H1 (cell line): Measurements from ENCODE around the gene PHF14. TPM values are rescaled to one million over a fixed set of nuclear protein-coding genes. Genes with fewer than 3 reads are reported as not detected.

ENCODE experiments used
- CTCF ChIA-PET: fragments of 300-600 bp; sonication (Branson Sonifier 250); formaldehyde crosslinking; loops from one replicate; lab custom pipeline; 2021; ENCODE audit not compliant: partially characterized antibody; lab: Charles Lee
- POLR2A ChIA-PET: fragments of 300-600 bp; sonication (Branson Sonifier 250); formaldehyde crosslinking; loops from one replicate; lab custom pipeline; 2021; ENCODE audit warnings: inconsistent platforms; ENCODE audit not compliant: partially characterized antibody; lab: Charles Lee
- DNase-seq, 2 experiments: peaks; one replicate each; pipeline versions ENCODE4 v3.0.0 to v3.0.0-alpha.2; 2010 to 2022; ENCODE audit warnings: low spot score in 2 of 2, low read depth in 1 of 2, mixed read lengths in 1 of 2
- FAIRE-seq: peaks from 2 replicates; lab custom pipeline; 2011; peaks lifted over from hg19 to GRCh38; lab: Jason Lieb, UNC
- H2AFZ ChIP-seq: 2 replicates; pipeline ENCODE4 v1.8.1; 2012; ENCODE audit warnings: low read length, inconsistent platforms
- H2AK5ac ChIP-seq: 2 replicates; pipeline ENCODE4 v1.6.1; 2013; ENCODE audit warnings: low read depth, low read length
- H2BK120ac ChIP-seq: replicated peaks from 2 replicates; pipeline ENCODE3; 2013; ENCODE audit warnings: low read depth, low read length, inconsistent platforms
- H2BK12ac ChIP-seq: 2 replicates; pipeline ENCODE4 v1.6.1; 2013; ENCODE audit warnings: low read depth, low read length
- H2BK15ac ChIP-seq: 2 replicates; pipeline ENCODE4 v1.6.1; 2013; ENCODE audit warnings: low read length
- H2BK20ac ChIP-seq: 2 replicates; pipeline ENCODE4 v1.6.1; 2013; ENCODE audit warnings: low read length
- H2BK5ac ChIP-seq: 2 replicates; pipeline ENCODE4 v1.6.1; 2013; ENCODE audit warnings: low read depth, low read length
- H3K14ac ChIP-seq: 2 replicates; pipeline ENCODE4 v1.6.1; 2013; ENCODE audit warnings: inconsistent platforms; ENCODE audit not compliant: insufficient read length
- H3K18ac ChIP-seq: 2 replicates; pipeline ENCODE4 v1.6.1; 2013; ENCODE audit warnings: low read length; ENCODE audit errors: extremely low read depth
- H3K23ac ChIP-seq: 2 replicates; pipeline ENCODE4 v1.6.1; 2013; ENCODE audit warnings: inconsistent platforms; ENCODE audit not compliant: insufficient read length
- H3K23me2 ChIP-seq: 2 replicates; pipeline ENCODE4 v1.6.1; 2013; ENCODE audit warnings: low read depth, low read length
- H3K27ac ChIP-seq: 2 replicates; pipeline ENCODE4 v1.6.1; 2011; ENCODE audit warnings: low read depth, low read length, inconsistent platforms
- H3K27me3 ChIP-seq, 4 experiments: replicated peaks in 1 of 4; 1 replicate in 1 of 4; 2 replicates in 3 of 4; pipeline versions ENCODE4 v1.6.1 to v1.8.1; 2011 to 2013; ENCODE audit warnings: low read length in 3 of 4, mild to moderate bottlenecking in 3 of 4, inconsistent platforms in 2 of 4, mixed read lengths in 2 of 4, moderate library complexity in 1 of 4; ENCODE audit not compliant: control insufficient read depth in 3 of 4, insufficient read depth in 3 of 4; ENCODE audit errors: extremely low read depth in 1 of 4
- H3K36me3 ChIP-seq, 4 experiments: 2 replicates each; pipeline versions ENCODE4 v1.6.1 to v1.8.1; 2011 to 2013; ENCODE audit warnings: mild to moderate bottlenecking in 4 of 4, low read length in 3 of 4, moderate library complexity in 2 of 4, control low read depth in 1 of 4, inconsistent platforms in 1 of 4; ENCODE audit not compliant: insufficient read depth in 4 of 4, control insufficient read depth in 2 of 4
- H3K4ac ChIP-seq: replicated peaks from 2 replicates; pipeline ENCODE3; 2013; ENCODE audit warnings: low read length, low read depth, mixed read lengths, inconsistent platforms; ENCODE audit not compliant: insufficient read length
- H3K4me1 ChIP-seq, 4 experiments: replicated peaks in 1 of 4; 1 replicate in 1 of 4; 2 replicates in 3 of 4; pipeline versions ENCODE4 v1.6.1 to v1.8.1; 2011 to 2013; ENCODE audit warnings: low read length in 3 of 4, inconsistent platforms in 2 of 4, mixed read lengths in 1 of 4; ENCODE audit not compliant: insufficient read depth in 4 of 4, control insufficient read depth in 3 of 4
- H3K4me2 ChIP-seq, 2 experiments: 2 replicates each; pipeline versions ENCODE4 v1.6.1 to v1.8.1; 2011 to 2013; ENCODE audit warnings: low read depth in 2 of 2, low read length in 2 of 2, control low read depth in 1 of 2, inconsistent platforms in 1 of 2, mild to moderate bottlenecking in 1 of 2; ENCODE audit not compliant: insufficient read depth in 1 of 2
- H3K4me3 ChIP-seq, 4 experiments: fragments of 200-600, 300-600 bp in 1 of 4; sonication (generic), shearing (Covaris generic), sonication (Bioruptor Twin) in 1 of 4; 2 replicates each; pipeline versions ENCODE4 v1.5.1 to v1.8.1; 2011 to 2016; ENCODE audit warnings: low read length in 4 of 4, low read depth in 3 of 4, control low read depth in 2 of 4, inconsistent platforms in 2 of 4, mild to moderate bottlenecking in 2 of 4, mixed read lengths in 1 of 4, moderate library complexity in 1 of 4; ENCODE audit not compliant: insufficient read depth in 2 of 4; ENCODE audit errors: extremely low read depth in 1 of 4
- H3K56ac ChIP-seq: replicated peaks from 2 replicates; pipeline ENCODE3; 2013; ENCODE audit warnings: low read depth, mild to moderate bottlenecking, mixed read lengths, low read length, inconsistent platforms; ENCODE audit not compliant: insufficient read length
- H3K79me1 ChIP-seq: 2 replicates; pipeline ENCODE4 v1.6.1; 2013; ENCODE audit warnings: low read depth, low read length, control low read depth
- H3K79me2 ChIP-seq, 2 experiments: 2 replicates each; pipeline versions ENCODE4 v1.6.1 to v1.8.1; 2012 to 2013; ENCODE audit warnings: low read length in 2 of 2, mild to moderate bottlenecking in 2 of 2, inconsistent platforms in 1 of 2; ENCODE audit not compliant: insufficient read depth in 2 of 2, control insufficient read depth in 1 of 2
- H3K9ac ChIP-seq, 4 experiments: replicated peaks in 1 of 4; 1 replicate in 1 of 4; 2 replicates in 3 of 4; pipeline versions ENCODE4 v1.6.1 to v1.8.1; 2011 to 2013; ENCODE audit warnings: low read depth in 3 of 4, low read length in 3 of 4, control low read depth in 2 of 4, mild to moderate bottlenecking in 2 of 4, moderate library complexity in 2 of 4, inconsistent platforms in 1 of 4; ENCODE audit errors: extremely low read depth in 1 of 4
- H3K9me3 ChIP-seq, 2 experiments: 2 replicates each; pipeline versions ENCODE4 v1.6.1 to v1.8.1; 2012 to 2013; ENCODE audit warnings: mild to moderate bottlenecking in 2 of 2, moderate library complexity in 2 of 2, control low read depth in 1 of 2, inconsistent platforms in 1 of 2, low read depth in 1 of 2, low read length in 1 of 2, mixed read lengths in 1 of 2; ENCODE audit not compliant: insufficient read depth in 2 of 2
- H4K20me1 ChIP-seq, 2 experiments: replicated peaks in 1 of 2; 2 replicates each; pipeline versions ENCODE3 to v1.8.1; 2011 to 2013; ENCODE audit warnings: inconsistent platforms in 2 of 2, low read length in 2 of 2, mild to moderate bottlenecking in 1 of 2; ENCODE audit not compliant: insufficient read depth in 2 of 2, control insufficient read depth in 1 of 2
- H4K5ac ChIP-seq: 2 replicates; pipeline ENCODE4 v1.6.1; 2013; ENCODE audit warnings: low read length, low read depth, mixed read lengths, inconsistent platforms; ENCODE audit not compliant: insufficient read length
- H4K8ac ChIP-seq: 2 replicates; pipeline ENCODE4 v1.8.0; 2013; ENCODE audit warnings: mild to moderate bottlenecking, moderate library complexity, low read length, inconsistent platforms; ENCODE audit not compliant: insufficient read depth; ENCODE audit errors: extremely low read depth
- H4K91ac ChIP-seq: replicated peaks from 2 replicates; pipeline ENCODE3; 2013; ENCODE audit warnings: low read length, mixed read lengths, inconsistent platforms; ENCODE audit not compliant: insufficient read length
- ATF2 ChIP-seq: IDR thresholded peaks from 2 replicates; pipeline ENCODE4 v1.6.1; 2012; ENCODE audit warnings: low read length, inconsistent platforms
- BCL11A ChIP-seq, 2 experiments: IDR thresholded peaks; one replicate each; pipeline ENCODE4 v1.6.1; 2011; ENCODE audit warnings: low read depth in 2 of 2, low read length in 2 of 2, mild to moderate bottlenecking in 2 of 2
- BRCA1 ChIP-seq: IDR thresholded peaks from 2 replicates; pipeline ENCODE4 v1.6.1; 2012; ENCODE audit warnings: low read depth, low read length, improper control_type of control experiment
- GTF2F1 ChIP-seq: IDR thresholded peaks from 2 replicates; pipeline ENCODE4 v1.6.1; 2012; ENCODE audit warnings: low read depth, low read length, improper control_type of control experiment, borderline replicate concordance
- JUND ChIP-seq: IDR thresholded peaks from 2 replicates; pipeline ENCODE4 v1.6.1; 2011; ENCODE audit warnings: mild to moderate bottlenecking, improper control_type of control experiment, low read length
- KDM1A ChIP-seq: fragments of 200-600, 300-600 bp; sonication (generic); IDR thresholded peaks from 2 replicates; pipeline ENCODE4 v1.7.1; 2016; ENCODE audit warnings: mild to moderate bottlenecking, low read length, borderline replicate concordance
- PHF8 ChIP-seq: fragments of 200-600 bp; sonication (generic); conservative IDR thresholded peaks from 2 replicates; pipeline ENCODE4 v1.7.1; 2012; ENCODE audit warnings: low read depth, mild to moderate bottlenecking, inconsistent platforms, low read length, moderate library complexity
- POLR2A ChIP-seq, 2 experiments: IDR thresholded peaks; 1 replicate in 1 of 2; 2 replicates in 1 of 2; pipeline ENCODE4 v1.6.1; 2011; ENCODE audit warnings: low read depth in 2 of 2, low read length in 2 of 2, mild to moderate bottlenecking in 2 of 2; ENCODE audit errors: control extremely low read depth in 1 of 2
- POU5F1 ChIP-seq: IDR thresholded peaks from 2 replicates; pipeline ENCODE4 v1.6.1; 2011; ENCODE audit warnings: low read depth, mild to moderate bottlenecking, low read length, moderate library complexity
- RNF2 ChIP-seq: fragments of 200-900, 300-1000 bp; sonication (generic); IDR thresholded peaks from 2 replicates; pipeline ENCODE4 v1.7.1; 2016; ENCODE audit warnings: borderline replicate concordance, low read depth, mild to moderate bottlenecking, antibody characterized with exemption, low read length; ENCODE audit not compliant: poor library complexity, severe bottlenecking; ENCODE audit errors: missing control alignments
- SP4 ChIP-seq: IDR thresholded peaks from 2 replicates; pipeline ENCODE4 v1.6.1; 2012; ENCODE audit warnings: low read length, inconsistent platforms
- TAF7 ChIP-seq: optimal IDR thresholded peaks from 2 replicates; pipeline ENCODE3; 2011; ENCODE audit warnings: low read depth, mild to moderate bottlenecking, inconsistent platforms, low read length, moderate library complexity, borderline replicate concordance
- TEAD4 ChIP-seq: IDR thresholded peaks from 2 replicates; pipeline ENCODE4 v1.6.1; 2012; ENCODE audit warnings: low read depth, low read length, inconsistent platforms, mixed read lengths
- WGBS, 2 experiments: shearing (Covaris generic) in 1 of 2; methylation state at CpG; one replicate each; pipeline versions ENCODE4 v1.1.6 to v1.1.7; 2013 to 2015; ENCODE audit warnings: low lambda C conversion rate in 2 of 2, mixed read lengths in 2 of 2, inconsistent platforms in 1 of 2, low coverage in 1 of 2, missing lambda C conversion rate in 1 of 2; ENCODE audit not compliant: insufficient replicate concordance in 2 of 2, insufficient coverage in 1 of 2, insufficient read length in 1 of 2; ENCODE audit errors: extremely low coverage in 1 of 2, missing lambda C conversion rate in 1 of 2; 5-methylcytosine and 5-hydroxymethylcytosine counted together
- polyA plus RNA-seq, 7 experiments: library from polyadenylated mRNA; depleted of rRNA in 3 of 7; stranded (reverse) in 5 of 7; unstranded in 2 of 7; fragments of >200 nt in 5 of 7; fragments of 200-250 nt in 2 of 7; gene quantifications; 1 replicate in 5 of 7; 2 replicates in 1 of 7; 4 replicates in 1 of 7; pipeline versions ENCODE4 v1.2.1 to v1.2.3, GENCODE V29; 2011 to 2013; ENCODE audit warnings: missing spikeins in 2 of 7, mixed read lengths in 2 of 7
- total RNA-seq: library from RNA; stranded (reverse); fragmentation: NEBNext Ultra II Directional; extraction: Animal tissue kit (Norgen Biotek cat#: 25700); gene quantifications from 2 replicates; pipeline ENCODE4 v1.2.1, GENCODE V29; 2021

The PHF14 gene
- total and polyA plus RNA-seq, 2 of the 8 experiments (the other 6 are each of a cell fraction or from before 2014, with no cell fraction given), result 17.9 to 70.6 TPM

- H3K79me1 ChIP-seq, result no peaks in the 10 kb centered on the region
- no peaks in the 10 kb centered on the region for H3K79me2 ChIP-seq
- CTCF ChIA-PET, result interaction anchor here (0.6 to 2.9 kb wide), 3 partner anchors 16 to 30 kb away, joined by 3 to 15 read pairs (median 5); no protein-coding TSS in a partner anchor
- H4K8ac ChIP-seq, result no peak overlapping the region
- H4K91ac ChIP-seq, result no peak overlapping the region
- H3K18ac ChIP-seq, result no peak overlapping the region
- H3K9me3 ChIP-seq, result peaks cover 18 to 25% of the 10 kb centered on the region in 2 experiments
- no peak overlapping the region for H2BK12ac ChIP-seq
- H3K23ac ChIP-seq, result no peak overlapping the region
- H3K4me3 ChIP-seq, result no peak overlapping the region
- no peak overlapping the region for H2AFZ ChIP-seq
- no peak overlapping the region for H3K4me2 ChIP-seq
- H2BK5ac ChIP-seq, result no peak overlapping the region
- no peak overlapping the region for H2BK15ac ChIP-seq
- H3K23me2 ChIP-seq, result no peaks in the 10 kb centered on the region
- no peak overlapping the region for H4K5ac ChIP-seq
- no peak overlapping the region for H2BK120ac ChIP-seq
- no peak overlapping the region for H3K9ac ChIP-seq
- POLR2A ChIA-PET, result no interaction called here
- H3K27ac ChIP-seq, result no peak overlapping the region
- no peak overlapping the region for H2AK5ac ChIP-seq
- 84% methylated on average over 10 of the region's 10 CpGs; no CpG with 5 or more reads in 1 of the 2 experiments for WGBS, 2 experiments
- no peak overlapping the region for H3K14ac ChIP-seq
- H2BK20ac ChIP-seq, result no peak overlapping the region
- H3K4ac ChIP-seq, result no peak overlapping the region
- H3K27me3 ChIP-seq, result peaks cover 16 to 43% (median 33%) of the 10 kb centered on the region in 4 experiments
- peaks cover 0 to 2% (median 0%) of the 10 kb centered on the region in 4 experiments; a peak in 1 of 8 replicates for H3K36me3 ChIP-seq
- H3K56ac ChIP-seq, result no peak overlapping the region
- peaks cover 0 to 2% (median 0%) of the 10 kb centered on the region in 4 experiments; a peak in 3 of 7 replicates for H3K4me1 ChIP-seq
- FAIRE-seq (no peak), DNase-seq (no peak)
- H4K20me1 ChIP-seq, result peaks cover 0 to 2% of the 10 kb centered on the region in 2 experiments
- TF ChIP-seq POU5F1 (no peak), BCL11A (IDR thresholded peaks at IDR 0.05; ENCODE audit: low read depth in 2 of 2, low read length in 2 of 2) (no peak), ATF2 (no peak), BRCA1 (no peak), KDM1A (no peak), RNF2 (no peak), GTF2F1 (no peak), SP4 (no peak), JUND (no peak), TEAD4 (no peak), POLR2A (IDR thresholded peaks at IDR 0.05; ENCODE audit: control extremely low read depth in 1 of 2, low read depth in 2 of 2, low read length in 2 of 2) (no peak), PHF8 (no peak), TAF7 (no peak)
Observed at GRCh38 chr7:11181590-11181989, 207.9 kb downstream of the PHF14 start.
